ENCODE results near the gene CBR4.
"Not testable (repeated sequence)": the region's sequence is repeated elsewhere in the genome, so short reads cannot be mapped to it uniquely, and the experiment has no call there.

CBR4 gene

DNA sequence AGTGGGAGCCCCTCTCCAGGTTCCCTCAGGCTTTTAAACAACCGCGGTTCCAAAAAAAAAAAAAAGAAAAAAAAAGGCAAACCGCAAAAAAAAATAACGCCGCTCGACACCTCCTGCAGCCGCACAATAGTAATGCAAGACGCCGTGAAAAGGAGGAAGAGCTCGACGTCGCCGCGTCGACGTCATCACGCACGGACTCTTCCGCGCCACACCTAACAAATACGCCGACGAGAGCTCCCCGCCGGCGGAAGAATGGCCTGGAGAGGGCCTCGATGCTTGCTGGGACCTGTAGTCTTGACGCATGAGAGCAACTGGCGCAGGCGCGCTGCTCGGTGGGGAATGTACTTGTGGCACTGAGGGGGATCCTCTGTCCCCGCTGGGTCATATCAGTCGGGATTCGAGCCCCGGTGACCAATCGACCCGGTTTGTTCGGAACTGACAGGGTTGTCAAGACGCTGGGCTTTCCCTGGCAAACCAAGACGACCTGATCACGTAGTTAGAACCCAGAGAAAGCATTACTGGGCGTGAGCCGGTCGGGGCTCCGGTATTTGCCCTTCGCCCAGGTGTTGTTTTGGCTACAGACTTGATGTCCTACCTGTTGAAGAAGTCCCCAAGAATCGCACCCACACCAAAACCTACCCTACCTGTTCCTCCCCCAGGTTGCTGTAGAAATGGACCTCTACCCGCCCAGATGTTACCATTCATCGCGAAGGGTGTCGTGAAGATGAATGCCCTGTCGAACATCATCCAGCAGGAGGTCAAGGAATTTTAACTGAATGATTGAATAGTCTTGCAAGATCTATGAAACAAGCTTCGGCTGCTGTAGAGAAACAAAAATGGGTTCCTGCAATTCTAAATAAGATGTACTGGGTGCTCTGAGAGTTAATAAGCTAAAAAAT is at the start of gene CBR4:
Gene CBR4 (minus strand): TSS at position 131 of the 899 bp plus-strand sequence. CDS start 166 bp downstream, outside the sequence.
- DNase-seq, result peak; percentile 96

- DNase-seq, result no peak
These were observed 49.5 kb upstream of the CBR4 start for GRCh38 chr4:169059306-169060211.

DNA sequence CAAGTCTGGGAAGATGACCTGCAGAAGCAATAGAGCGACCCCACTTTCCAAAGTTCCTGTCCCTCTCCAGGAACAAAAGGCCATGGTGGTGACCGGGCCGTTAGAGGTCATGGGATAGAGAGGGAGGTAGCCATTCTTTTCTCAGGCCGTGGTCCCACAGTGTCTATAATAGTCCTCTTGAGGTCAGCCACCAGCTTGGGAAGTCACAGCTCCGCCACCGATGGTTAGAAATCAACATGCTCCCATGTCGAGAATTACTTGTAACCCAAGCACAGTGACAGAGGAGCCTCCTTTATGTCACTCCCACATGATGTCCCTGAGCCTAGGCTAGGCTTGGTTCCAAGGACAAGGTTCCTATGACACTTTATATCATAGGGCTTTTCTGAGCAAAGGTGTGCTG is 48.3 kb upstream of the CBR4 start:
- DNase-seq, result no peak

DNA sequence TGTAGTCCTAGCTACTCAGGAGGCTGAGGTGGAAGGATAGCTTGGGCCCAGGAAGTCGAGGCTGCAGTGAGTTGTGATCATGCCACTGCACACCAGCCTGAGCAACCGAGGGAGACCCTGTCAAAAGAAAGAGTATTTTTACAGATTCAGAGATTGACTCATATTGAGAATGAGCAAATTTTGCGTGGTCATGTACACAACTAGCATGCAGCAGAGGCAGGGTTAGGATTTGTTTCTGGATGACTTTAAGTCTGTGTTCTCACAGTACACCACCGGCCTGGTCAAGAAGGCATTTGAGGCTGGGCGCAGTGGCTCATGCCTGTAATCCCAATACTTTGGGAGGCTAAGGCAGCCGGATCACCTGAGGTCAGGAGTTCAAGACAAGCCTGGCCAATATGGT is 44.8 kb upstream of the CBR4 start:
- DNase-seq, result no peak

DNA sequence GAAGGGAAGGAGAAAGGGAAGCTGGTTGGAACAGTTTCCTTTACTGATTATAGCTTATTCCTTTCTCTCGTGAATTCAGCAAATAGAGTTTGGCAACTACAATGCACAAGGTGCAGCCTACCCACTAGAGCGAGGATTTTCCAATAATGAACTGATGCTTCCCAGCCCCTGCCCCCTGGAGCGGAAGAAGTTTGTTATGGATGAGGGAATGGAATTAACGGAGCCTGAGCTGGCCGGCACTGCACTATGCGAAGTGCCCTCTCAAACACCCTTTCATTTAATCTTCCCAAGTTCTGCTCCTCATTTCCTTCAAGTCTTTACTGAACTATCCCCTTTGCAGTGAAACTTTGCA is 42.5 kb upstream of the CBR4 start:
- DNase-seq, result no peak

DNA sequence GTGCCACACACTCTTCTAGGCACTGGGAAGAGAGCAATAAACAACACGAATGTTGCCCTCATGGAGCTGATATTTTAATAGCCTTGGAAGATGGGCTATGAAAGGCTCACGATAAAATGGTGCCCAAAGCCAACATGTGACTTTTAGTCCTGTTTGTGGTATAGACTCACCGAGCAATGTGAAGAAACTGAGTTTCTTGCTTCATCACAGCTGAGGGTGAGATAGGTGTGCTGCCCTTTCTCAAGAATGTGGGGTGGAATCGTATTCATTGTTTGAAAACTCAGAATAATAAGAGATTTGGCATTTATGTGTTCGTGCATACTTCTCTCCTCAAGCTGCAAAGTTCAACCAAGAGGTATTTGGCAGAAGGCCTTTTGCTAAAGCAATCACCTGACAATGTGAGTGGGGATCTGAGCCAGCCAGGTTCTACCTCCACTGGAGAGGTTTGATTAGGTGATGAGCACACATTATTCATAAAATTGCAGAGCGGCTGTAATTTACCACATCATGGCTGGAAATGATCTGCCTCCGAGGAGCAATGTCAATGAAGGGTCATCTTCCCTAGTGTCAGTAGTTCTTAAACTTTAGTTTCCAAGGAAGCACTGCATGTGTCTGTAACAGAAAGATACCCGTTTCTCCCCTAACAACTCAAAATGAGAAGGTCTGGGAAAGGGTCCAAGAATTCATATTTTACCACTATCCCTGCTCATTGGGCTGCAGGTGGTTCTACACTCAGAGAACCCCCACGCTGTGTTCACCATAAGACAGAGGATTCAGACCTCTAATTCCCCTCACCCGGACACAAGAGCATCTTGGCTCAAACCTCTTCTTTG is 41.9 kb upstream of the CBR4 start:
- no peak for DNase-seq

DNA sequence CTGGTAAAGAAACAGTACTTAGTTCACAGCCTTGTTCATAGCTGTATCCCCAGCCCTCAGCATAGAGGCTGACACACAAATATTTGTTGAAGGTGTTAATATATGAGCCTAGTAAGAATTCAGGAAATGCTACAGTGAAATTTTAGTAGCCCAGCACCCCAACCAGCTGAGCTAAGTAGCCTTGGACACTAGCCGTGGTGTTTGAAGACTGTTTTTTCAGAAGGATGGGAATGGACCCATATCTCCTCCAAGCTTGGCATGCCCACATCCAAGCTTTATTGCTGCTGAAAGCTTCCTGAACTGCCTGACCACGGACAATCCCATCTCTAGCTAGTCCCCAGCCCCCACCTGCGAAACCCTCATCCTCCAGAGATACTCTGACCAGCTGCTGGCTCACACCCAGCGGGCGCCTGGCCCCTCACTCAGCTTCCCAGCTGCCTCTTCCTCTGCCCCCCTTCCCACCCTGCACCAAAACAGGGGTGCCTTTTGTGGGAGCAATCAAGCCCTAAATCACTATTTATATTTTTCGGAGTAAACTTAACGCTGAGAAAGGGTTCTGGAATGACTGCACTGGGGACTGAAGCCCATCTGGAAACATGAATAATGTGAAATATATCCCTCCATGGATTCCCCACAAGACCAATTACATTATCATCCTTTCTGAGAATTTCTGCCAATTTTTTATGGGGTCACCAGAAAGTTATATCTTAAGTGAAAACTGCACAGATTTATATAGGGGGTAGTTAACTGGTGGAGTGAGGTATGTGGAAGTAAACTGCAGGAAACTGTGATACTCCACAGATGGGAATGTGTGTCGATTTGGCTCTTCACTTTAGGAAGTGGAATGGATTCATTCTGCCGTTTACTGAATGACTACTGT is 41.1 kb upstream of the CBR4 start:
- DNase-seq, result no peak

- DNase-seq, result no peak
These were observed 40.2 kb upstream of the CBR4 start for GRCh38 chr4:169050284-169050683.

GRCh38 chr4:169048868-169049414 is 38.9 kb upstream of the CBR4 start:
- DNase-seq, result no peak

- no peak for DNase-seq
These were observed 37.9 kb upstream of the CBR4 start for GRCh38 chr4:169047956-169048355.

- DNase-seq, result no peak
These were observed 36.0 kb upstream of the CBR4 start for GRCh38 chr4:169045862-169046584.

- DNase-seq, result no peak
These were observed 34.8 kb upstream of the CBR4 start for GRCh38 chr4:169044714-169045447.

- no peak for DNase-seq
These were observed 32.6 kb upstream of the CBR4 start for GRCh38 chr4:169042608-169043007.

GRCh38 chr4:169040559-169041261 is 30.7 kb upstream of the CBR4 start:
- no peak for DNase-seq

DNA sequence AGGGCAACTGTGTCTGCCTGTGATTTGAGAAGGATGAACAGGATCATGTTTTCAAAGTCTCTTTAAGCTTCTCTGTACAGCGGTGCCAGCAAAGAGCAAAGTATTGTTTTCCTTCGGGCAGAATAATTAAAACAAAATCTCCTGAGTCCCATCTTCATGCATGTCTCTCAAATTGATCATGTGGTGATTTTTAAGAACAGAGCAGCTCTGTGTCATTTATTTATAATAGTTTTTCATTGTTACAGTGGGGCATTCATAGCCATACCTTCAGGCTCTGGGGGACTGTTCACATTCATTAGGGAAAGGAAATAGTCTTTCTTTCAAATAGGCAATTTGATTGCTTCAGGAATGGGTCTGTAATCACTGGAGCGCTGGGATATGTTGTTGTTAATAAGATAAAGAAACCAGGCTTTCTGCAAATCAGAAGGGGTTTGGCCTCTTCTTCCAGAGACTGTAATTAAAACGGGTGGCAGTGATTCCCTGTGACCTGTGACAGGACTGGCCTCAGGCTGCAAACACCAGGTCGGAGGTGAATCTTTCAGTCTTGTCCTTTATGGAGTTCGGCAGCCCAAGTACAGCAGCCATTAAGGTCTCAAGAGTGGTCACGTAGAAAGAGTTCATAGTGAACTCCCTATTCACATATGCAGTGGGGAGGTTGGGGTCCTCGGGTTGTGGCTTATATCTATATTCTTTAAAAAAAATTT is 29.3 kb upstream of the CBR4 start:
- DNase-seq, result no peak

GRCh38 chr4:169037506-169037905 is 27.5 kb upstream of the CBR4 start:
- no peak for DNase-seq

DNA sequence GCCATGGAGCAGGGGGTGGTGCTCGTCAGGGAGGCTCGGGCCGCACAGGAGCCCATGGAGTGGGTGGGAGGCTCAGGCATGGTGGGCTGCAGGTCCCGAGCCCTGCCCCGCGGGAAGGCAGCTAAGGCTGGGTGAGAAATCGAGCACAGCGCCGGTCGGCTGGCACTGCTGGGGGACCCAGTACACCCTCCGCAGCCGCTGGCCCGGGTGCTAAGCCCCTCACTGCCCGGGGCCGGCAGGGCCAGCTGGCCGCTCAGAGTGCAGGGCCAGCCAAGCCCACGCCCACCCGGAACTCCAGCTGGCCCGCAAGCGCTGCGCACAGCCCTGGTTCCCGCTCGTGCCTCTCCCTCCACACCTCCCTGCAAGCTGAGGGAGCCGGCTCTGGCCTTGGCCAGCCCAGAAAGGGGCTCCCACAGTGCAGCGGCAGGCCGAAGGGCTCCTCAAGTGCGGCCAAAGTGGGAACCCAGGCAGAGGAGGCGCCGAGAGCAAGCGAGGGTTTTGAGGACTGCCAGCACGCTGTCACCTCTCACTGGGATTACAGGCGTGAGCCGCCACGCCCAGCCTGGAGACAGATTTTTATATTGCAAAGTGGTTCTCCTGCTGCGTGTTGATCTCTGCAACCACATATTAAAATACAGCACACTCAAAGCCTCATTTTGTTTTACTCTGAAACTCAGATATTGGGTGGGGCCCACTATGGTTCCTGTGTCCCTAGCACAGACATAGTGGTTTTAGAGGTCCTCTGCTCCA is 26.0 kb upstream of the CBR4 start:
- not testable (repeated sequence) for DNase-seq

DNA sequence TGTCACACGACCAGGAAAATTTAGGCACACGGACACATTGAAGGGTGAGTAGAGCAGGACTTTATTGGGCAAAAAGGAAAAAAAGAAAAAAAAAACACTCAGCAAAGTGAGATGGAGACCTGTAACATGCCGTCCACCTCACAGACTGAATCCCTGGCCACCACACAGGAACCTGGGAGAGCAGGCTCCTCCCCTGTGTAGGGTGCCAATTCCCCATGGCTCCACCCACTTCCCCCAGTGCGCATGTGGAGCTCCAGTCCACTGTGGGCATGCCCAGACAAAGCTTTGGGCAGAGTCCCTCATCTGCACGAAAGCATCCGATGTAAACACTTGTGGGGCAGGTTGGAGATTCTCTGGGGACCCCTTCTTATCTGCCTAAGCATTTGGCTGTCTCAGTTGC is 23.6 kb upstream of the CBR4 start:
- DNase-seq, result no peak
